ENCODE data around the gene FUCA2.
"Not testable (repeated sequence)": the region's sequence is repeated elsewhere in the genome, so short reads cannot be mapped to it uniquely, and the experiment has no call there.

The FUCA2 gene

DNA sequence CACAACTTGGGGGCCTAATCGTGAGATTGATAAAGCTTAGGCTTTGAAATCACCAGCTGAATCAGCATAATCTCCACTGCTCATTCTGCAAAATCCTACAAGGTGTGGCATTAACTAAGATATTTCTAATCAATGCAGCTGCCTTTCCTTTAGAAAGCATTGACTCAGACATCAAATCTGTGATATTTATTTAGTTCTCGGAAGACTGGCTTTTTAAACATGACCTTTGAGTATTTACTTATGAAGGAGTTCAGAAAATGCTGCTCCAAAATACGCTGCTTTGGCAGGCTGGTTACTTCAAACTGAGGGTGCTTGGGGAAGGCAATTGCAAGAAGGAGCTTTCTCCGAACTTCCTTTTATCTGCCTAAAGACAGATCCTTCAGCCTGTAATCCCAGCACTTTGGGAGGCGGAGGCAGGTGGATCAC, 23.7 kb upstream of the FUCA2 start:
- no peak for DNase-seq

DNA sequence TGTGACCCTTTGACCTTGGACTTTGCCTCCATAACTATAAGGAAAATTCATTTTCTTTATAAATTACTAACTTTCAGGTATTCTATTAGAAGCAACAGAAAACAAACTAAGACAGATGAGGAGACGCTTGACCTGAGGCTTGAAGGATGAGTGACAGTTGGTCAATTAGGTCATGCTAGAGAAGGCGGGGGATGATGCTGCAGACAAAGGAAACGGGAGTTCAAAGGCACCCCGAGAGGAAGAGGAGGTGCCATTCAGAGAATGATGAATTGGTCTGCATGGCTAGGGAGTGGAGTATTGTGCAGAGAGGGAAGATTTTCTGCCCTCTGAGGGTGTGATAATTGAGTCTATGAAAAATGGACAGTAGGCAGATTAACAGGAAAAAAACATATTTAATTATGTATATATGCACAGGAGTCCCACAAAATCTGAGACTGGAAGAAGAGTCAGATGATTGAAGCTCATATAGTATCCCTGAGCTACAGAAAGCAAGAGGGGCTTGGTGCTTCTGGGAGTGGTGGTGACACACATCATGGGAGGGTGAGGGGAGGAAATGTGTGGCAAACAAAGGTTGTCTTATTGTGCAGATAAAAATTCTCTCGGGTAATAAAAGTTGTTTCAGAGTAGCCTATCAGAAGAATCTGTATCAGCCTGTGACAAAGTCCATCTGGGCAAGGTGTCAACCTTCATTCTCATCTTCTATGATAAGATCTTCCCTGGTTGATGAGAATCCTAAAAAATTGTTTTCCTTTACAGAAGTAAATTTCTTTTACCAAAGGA, 20.4 kb upstream of the FUCA2 start:
- no peak for DNase-seq

DNA sequence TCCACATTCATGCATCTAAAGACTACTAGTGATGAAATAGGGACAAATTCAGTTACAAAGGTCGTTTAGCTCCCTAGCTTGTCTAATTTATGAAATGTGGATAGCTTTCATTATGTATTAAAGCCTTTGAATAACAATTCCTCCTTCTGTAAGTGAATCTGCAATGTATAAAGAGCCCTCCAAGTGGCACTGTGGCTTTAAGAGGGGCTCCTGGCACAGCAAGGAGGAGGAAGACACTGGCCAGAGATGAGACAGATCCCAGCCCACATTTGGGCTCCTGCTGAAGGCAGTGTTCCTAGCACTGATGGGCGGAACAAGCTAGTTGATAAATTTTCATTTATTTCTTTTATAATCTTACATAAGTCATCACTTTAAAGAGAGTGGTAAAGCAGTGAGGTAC, 17.6 kb upstream of the FUCA2 start:
- DNase-seq = no peak

DNA sequence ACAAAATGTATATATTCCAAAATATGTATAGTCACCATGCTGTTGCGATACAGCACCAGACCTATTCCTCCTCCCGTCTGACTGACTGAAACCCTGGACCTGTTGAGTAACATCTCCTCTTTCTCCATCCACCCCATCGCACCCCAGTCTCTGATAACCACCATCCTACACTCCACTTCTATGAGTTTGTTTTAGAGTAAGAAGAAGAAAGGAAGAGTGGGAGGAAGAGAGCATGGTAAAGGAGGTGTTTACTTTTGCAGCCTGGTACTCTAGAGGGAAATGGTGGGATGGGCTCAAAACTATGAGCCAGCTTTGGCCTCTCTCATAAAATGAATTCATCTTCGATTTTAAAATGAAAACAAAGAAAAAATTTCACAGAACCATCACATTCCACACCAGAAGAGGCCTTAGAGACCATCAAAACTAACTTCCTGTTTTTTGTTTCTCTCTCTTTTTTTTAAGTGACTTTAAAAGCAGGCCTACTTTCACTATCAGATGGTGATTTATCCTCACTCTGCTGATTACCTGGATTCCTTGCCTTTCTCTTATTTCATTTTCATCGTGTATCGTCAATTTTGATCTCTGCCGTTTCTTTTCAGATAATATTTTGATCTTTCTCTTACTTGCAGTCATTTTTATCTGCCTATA, 16.8 kb upstream of the FUCA2 start:
- no peak for DNase-seq

DNA sequence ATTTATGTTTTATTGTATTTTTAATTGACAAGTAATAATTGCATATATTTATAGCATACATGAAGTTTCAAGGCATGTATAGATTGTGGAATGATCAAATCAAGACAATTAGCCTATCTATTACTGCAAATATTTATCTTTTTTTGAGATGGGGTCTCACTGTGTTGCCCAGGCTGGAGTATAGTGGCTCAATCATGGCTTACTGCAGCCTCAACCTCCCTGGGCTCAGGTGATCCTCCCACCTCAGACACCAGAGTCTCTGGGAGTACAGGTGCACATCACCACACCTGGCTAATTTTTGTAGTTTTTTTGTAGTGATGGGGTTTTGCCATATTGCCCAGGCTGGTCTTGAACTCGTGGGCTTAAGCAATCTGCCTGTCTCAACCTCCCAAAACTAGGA, 16.2 kb upstream of the FUCA2 start:
- DNase-seq = no peak

DNA sequence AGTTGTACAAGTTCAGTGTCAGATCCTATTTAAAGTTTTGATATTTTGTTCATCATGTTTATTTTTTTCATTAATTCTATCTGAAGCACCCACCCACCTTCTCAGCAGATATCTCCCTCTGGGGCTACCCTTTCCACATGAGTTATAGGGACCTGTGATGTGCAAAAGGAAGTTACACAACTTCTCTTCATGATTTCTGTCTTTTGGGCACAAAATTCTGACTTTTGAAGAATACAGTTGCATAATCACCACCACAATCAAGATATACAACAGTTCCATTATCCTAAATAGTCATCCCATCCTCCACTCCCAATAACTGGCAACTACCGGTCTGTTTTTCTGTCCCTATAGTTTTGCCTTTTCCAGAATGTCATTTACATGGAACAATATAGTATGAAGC, 13.8 kb upstream of the FUCA2 start:
- no peak for DNase-seq

DNA sequence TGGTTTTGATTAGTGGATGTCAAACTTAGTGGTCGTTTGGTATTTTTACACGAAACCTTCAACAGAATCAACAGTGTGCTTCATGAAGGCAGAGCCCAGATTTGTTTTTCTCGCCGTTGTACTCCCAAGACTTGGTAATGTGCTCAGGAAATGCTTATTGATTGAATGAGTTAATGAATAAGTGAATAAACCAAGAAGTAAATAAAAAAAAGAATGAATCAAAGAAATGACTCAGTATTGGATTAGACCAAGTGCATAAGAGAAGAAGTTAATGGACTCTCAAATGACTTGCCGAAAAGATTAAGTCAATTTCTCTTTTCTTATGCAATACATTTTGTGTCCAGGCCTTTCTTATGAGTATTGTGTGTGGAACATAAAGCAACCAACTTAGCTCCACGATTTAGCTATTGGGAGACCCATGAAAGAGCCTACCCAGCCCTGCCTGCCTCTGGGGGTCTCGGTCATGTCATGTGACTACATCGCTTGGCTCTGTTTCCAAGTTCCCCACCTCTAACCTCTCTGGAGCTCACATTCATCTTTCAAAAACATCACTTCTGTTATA, 10.6 kb upstream of the FUCA2 start:
- no peak for DNase-seq

DNA sequence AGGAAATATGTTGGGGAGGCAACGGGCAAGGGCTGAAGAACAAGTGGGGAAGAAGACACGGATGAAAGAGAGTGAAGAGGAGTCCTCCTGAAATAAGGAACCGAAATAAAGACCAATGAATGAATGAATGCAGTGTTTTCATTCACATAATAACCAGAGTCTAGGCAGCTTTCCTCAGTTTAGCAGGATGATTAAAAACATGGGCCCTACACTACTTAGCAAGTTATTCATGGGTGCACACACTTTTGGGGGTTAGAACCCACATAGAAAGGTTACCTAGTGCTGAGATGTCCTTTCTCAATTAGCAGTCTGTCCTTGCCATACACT, 5.9 kb upstream of the FUCA2 start:
- no peak for DNase-seq

DNA sequence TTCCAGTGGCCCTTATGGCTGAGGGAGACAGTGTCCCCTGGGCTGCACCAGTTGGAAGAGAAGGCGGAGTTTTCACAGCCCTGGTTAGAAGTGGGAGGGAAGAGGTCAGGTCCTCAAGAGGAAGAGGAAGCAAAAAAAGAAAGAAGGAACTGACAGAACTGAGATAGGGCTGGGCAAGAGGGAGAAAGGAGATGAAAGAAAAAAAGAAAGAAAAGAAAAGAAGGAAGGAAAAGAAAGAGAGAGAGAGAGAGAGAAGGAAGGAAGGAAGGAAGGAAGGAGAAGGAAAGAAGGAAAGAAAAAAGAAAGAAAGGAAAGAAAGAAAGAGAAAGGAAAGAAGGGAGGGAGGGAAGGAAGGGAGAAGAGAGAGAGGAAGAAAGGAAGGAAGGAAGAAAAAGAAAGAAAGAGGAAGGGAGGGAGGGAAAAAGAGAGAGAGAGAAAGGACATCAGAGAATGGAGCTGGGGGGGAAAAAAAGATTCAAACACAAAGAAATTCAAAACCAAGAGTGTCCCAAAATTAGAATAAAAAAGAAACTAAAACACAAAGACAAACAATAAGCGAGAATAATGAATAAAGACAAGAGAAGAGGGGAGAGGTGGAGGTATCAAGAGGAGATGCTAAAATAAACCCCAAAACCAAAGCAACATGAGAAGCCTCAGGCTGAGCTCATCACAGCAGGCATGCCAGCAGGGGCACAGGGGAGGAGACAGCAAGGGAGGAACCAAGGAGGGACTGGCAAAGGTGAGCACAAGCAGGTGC, 5.3 kb upstream of the FUCA2 start:
- DNase-seq = no peak

DNA sequence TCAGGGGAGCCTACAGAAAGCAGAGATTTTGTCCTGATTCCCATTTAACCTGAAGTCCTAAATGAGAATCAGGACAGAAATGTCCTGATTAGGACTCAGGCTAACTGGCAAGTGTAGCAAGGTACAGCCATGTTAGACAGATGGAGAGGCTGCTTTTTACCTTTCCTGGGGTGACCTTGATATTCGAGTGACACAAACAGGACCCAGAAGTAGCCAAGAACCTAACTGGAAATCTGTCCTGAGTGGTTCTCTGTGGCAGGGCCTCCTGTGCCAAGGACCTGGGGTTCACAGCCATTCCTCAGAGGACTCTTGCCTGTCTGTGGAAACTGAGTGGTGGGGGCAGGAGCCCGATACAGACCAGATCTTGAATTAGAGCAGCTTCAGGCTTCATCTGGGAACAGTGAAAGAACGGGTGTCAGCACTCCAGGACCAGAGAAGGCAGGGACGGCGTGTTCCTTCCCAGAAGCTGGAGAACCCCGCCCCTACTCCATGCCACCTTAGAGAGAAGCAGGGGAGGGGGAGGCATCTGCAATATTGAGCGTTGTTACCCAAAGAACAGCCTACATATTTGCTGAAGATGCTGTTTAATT, 4.3 kb upstream of the FUCA2 start:
- no peak for DNase-seq

DNA sequence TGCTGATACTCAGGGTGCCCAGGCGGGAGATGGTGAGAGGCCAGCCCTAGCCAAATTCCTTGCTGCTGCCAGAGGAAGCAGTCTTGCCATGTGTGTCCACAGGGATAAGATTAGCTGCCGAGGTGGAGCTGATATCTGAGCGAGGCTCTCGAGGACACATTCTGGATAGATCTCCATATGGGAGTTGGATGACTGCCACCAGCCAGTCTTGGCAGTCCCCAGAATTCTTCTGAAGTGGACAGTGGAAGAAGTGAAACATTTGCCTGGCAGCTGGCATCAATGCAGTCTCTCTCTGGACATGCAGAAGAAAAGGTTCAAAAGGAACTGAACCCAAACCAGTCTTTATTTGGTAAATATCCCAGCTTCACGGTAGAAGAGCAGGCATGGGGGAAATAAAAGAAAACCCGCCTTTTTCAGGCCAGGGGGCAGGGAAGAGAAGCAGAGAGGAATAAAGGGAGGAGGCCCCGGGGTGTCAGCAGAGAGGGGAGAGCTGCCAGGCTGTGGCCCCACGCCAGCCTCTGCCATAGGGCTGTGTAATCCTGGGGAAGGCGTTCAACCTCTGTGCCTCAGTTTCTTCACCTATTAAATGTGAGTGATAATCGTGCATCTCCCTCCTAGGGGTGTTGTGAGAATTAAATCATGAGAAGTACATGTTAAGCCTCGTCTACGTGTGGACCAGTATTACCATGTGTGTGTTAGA, 3.7 kb upstream of the FUCA2 start:
- no peak for DNase-seq

DNA sequence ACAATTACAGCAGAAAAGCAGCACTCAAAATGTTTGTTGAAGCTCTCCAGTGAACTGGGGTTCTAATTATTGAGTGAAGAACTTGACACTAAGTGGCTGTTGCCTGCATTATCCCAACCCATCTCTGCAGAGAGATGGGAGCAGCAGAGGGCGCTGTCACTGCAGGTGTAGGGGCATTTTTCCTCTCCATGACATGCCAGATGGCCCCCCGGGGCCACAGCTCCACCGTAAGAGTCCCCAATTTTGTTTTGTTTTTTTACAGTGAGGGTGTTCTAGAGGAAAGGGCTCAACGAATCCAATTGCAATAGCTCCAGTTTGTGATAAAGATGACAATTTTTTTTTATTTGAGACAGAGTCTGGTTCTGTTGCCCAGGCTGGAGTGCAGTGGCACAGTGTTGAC, 1.9 kb upstream of the FUCA2 start:
- no peak for DNase-seq

DNA sequence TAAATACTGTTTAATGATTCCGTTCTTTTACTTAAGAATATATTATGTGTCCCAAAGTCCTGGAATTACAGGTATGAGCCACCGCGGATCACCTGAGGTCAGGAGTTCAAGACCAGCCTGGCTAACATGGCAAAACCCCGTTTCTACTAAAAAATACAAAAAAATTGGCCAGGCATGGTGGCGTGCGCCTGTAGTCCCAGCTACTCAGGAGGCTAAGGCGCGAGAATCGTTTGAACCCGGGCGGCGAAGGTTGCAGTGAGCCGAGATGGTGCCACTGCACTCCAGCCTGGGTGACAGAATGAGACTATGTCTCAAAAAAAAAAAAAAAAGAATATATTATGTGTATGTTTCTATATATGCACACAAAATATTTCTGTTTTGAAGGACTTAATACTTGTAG, 1.2 kb downstream of the FUCA2 start:
- DNase-seq = not testable (repeated sequence)

DNA sequence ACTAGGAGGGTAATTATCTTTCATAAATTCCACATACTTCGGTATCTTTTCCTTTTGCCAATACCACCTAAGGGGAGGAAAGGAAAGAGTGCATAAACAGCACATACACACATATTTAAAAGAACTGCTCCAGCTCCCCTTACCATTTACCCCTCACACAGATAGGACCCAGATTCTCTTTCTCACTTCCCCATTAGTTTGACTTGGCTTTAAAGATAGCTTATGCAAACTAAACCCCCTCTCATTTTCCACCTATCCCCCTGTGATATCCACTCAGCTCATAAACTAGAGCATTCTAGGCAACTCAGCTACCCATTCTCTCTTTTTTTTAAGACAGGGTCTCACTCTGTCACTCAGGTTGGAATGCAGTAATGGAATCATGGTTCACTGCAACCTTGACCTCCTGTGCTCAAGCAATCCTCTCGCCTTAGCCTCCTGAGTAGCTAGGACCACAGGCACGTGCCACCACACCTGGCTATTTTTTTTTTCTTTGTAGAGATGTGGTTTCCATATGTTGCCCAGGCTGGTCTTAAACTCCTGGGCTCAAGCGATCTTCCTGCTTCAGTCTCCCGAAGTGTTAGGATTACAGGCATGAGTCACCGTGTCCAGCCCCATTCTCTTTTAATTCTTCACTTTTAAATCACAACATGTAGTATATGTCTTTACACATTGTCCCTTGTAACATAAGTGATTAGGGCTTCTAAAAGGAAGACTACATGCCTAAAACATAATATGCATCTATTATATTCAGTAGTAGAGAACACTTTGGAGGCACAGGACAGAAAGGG, 4.0 kb downstream of the FUCA2 start:
- DNase-seq = no peak

DNA sequence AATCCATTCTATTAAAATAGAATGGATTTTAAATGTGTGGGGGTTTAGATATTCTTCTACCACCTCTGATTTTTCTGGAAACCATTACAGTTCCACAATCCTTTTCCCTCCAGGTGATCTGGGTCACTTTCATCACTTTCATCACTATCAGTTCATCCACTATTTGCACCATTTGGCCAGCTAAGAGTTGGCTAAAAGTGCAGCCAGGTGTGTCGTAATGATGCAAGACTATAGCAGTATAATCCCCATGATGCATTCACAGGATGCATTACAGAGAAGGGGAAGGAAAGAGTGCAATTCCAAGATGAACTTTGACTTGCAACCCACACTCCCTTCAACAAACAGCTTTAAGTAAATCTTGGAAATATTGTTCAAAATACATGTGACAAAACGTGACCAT, 4.9 kb downstream of the FUCA2 start:
- DNase-seq = no peak

DNA sequence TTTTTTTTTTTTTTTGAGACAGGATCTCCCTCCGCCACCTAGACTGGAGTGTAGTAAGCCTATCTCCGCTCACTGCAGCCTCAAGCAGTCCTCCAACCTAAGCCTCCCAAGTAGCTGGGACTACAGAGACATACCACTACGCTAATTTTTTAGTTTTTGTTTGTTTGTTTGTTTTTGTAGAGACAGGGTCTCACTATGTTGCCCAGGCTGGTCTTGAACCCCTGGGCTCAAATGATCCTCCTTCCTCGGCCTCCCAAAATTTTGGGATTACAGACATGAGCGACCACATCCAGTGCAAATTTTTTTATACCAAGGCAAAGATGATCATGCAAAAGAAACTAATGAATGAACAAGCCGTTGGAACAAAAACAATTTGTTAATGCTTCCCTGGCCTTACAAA, 5.3 kb downstream of the FUCA2 start:
- DNase-seq = no peak

DNA sequence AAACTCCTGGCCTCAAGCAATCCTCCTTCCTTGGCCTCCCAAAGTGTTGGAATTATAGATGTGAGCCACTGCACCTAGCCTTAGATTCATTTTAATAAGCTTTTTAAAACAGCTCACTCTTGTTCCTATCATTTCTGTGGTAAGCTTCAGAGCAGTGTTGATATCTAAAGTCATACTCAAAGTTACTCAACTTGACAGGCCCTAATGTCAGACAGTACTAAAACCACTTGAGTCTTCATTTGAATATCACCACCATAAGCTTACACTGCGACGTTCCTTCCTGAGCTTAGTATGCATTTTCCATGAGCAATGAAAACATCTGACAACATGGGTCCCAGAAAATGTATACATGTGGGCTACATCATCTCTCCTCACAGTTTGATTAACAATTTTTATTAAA, 6.0 kb downstream of the FUCA2 start:
- no peak for DNase-seq

DNA sequence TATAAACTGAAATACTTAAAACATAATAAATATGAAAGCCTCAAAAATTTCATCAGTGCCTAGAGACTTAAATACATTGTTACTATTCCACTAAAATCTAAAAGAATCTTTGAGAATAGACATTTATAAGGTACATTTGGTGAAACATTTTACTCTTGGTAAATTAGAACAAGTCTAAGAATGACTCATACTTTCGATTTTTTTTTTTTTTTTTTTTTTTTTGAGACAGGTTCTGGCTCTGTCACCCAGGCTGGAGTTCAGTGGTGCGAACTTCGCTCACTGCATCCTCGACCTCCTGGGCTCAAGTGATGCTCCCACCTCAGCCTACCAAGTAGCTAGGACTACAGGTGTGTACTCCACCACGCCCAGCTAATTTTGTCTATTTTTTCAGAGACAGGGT, 6.4 kb downstream of the FUCA2 start:
- DNase-seq = no peak

DNA sequence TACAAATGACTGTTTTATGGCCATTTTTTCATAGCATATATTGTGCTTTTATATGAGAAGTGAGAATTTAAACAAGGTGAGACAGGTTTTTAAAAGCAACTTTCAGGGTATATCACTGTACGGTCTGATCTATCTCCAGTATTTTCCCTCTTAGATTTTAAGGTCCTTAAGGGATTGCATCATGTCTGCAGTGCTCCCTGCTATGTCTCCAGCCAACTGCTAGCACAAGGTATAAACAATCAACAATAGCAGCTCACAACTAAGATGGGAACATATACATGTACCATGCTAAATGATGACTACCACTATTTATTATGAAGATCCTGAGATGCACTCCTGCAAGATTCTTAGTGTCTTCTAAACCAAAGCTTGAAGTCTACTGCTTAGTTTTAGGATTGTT, 7.2 kb downstream of the FUCA2 start:
- DNase-seq = no peak

DNA sequence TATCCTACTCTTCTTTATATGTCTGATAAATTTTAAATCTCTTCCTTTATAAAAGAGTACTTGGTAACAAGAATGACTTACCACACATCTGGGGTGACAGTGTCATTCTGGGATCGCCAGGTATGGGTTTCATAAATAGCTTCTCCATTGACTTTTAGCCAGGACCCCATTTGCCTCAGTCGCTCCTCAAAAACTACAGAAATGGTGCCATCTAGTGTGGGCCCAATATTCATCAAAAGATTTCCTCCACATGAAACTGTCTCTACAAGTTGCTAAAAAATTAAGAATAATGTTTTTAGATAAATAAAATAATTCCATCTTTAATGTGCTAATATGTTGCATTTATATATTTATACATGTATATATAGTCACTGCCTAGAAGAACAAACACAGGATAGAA, 9.7 kb downstream of the FUCA2 start:
- DNase-seq = no peak

DNA sequence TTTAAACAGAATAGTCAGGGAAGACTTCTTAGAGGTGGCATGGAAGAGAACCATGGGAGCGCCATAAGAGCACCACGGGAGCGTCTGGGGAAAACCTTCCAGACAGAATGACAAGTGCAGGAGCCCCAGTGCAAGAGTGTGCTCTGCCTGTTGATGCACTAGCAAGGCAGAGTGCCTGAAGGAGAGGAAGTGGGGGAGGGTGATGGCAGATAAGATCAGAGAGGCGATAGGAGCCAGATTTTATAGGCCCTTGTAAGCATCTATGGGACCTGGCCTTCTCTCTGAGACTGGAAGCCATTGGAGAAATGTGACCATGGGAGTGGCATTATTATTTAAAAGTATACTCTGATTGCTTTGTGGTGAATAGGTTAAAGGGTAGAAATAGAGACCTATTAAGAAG, 13.1 kb downstream of the FUCA2 start:
- DNase-seq = no peak

DNA sequence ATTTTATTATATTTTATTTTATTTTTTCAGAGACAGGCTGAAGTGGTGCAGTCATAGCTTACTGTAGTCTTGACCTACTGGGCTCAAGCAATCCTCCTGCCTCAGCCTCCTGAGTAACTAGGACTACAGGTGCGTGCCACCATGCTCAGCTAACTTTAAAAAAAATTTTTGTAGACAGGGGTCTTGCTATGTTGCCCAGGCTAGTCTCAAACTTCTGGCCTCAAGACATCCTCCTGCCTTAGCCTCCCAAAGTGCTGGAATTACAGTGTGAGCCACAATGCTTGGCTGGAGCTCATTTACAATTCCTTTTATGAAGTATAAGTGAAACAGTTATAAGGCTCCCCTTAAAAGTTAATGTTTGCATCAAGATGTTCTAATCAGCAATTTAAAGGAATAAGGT, 14.5 kb downstream of the FUCA2 start:
- no peak for DNase-seq
